HG02885 (cell line): ENCODE measurements around the gene NHSL1.

ENCODE experiments used
- ATAC-seq: cut with Tn5 transposase; IDR thresholded peaks from one replicate; pipeline ENCODE4 v1.9.1; 2021; ENCODE audit warnings: mild to moderate bottlenecking; ENCODE audit not compliant: unreplicated experiment, poor library complexity

NHSL1 gene

DNA sequence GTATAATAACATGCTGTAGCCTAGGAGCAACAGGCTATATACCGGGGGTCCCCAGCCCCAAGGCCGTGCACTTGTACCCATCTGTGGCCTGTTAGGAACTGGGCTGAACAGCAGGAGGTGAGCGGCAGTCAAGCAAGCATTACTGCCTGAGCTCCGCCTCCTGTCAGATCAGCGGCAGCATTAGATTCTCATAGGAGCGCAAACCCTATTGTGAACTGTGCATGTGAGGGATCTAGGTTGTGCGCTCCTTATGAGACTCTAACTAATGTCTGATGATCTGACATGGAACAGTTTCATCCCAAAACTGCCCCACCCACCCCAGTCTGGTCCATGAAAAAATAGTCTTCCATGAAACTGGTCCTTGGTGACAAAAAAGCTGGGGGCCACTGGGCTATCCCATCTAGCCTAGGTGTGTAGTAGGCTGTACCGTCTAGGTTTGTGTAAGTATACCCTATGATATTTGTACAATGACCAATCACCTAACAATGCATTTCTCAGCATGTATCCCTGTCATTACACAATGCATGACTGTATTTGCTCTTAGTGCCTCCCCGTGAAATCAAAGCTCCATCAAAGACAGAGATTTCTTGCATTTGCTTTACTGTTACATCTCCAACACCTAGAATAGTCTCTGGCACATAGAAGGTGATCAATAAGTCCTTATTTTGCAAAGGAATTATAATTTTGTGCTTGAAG is 30.8 kb downstream of the NHSL1 start:
- no peak for ATAC-seq

DNA sequence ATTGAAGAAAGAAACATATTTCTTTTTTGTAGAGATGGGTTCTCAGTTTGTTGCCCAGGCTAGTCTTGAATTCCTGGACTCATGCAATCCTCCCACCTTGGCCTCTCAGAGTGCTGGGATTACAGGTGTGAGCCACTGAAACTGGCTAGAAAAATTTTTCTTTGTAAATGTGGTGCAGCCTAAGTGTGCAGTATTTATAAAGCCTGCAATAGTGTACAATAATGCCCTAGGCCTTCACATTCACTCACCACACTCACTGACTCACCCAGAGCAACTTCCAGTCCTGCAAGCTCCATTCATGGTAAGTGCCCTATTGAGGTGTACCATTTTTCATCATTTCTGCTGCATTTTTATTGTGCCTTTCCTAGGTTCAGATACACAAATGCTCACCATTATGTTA is 31.4 kb downstream of the NHSL1 start:
- no peak for ATAC-seq

DNA sequence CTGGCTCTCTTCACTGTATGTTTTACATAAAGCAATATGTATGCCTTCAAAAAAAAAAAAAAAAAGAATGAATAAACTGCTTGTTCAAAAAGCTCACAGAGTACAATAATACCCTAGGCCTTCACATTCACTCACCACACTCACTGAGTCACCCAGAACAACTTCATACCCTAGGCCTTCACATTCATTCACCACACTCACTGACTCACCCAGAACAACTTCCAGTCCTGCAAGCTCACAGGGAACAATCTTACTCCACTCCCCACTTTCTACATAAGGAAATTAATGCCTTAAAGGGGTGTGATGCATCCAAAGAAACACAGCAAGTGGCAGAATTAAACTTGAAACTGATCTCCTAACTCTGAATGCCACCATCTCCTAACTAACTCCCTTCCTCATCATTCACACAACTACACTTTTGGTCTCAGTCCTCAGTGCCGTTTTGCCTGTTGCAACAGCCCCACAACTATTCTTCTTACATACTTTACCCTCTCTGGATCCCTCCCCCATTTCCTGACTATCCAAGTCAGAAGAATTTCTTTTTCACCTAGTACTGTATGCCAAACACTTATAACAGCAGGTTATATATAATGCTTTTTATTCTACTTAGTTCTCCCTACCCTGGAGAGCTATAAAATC is 34.2 kb downstream of the NHSL1 start:
- no peak for ATAC-seq

DNA sequence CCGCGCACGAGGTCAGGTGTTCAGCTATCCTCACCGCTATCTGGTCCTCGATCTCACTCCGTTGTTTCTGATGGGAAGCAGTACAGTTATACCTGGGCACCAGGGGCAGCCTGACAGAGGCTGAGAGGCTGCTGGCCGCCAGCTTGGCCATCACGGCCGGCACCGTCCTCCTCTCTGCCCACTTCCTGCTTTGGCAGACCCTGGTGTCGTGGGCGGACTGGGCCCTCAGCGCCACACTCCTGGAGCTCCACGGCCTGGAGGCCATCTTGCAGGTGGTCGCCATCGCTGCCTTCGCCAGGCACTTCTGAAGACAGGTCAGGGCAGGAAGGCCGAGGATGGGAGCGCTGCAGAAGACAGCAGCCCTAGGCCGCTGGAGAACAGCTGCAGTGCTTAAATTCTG is 35.2 kb downstream of the NHSL1 start:
- ATAC-seq: no peak

DNA sequence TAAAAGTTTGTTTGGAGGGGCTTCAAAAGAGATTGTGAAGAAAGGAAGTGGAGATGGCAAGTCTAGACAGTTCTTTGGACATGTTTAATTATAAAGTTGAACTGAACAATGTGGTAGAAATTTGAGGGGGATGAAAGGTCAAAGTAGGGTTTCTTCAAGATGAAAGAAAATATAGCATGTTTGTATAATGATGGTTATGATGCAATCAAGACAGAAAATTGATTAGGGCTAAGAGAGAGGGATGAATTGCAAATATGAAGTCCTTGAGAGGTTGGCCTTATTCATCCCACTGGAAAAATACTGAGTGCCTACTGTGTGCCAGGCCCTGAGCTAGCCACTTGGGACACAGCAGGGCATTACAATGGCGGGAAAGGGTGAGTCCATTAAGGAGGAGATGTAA is 37.6 kb downstream of the NHSL1 start:
- ATAC-seq: no peak

GRCh38 chr6:138456401-138456790 is 42.9 kb downstream of the NHSL1 start:
- ATAC-seq: peak; percentile 1

DNA sequence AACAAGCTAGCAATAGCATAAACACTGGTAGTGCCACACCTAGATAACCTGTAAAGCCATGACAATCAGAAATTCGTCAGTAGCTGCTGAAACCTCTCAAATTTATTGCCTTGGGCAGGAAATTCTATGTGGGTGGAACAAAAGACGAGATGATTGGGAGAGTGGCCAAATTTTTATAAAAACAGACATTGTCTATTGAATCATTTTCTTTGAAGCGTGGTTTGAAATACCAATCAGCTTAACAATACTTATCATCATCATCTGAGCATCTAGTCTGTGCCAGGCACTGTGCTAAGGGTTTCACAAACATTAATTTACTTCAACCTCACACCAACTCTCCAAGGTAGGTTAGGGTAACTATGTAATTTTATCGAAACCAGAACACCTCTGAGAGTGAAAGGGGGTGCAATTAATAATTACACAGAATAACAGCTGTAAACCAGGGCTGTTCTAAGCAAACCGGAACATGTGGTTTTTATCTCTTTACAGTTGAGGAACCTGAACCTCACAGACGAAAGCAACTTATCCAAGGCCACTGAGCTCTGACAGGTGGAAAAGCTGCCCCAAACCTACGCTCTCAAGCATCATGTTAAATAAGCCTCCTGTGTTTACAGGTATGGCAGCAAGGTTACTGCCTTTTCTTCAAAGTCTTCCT is 43.4 kb downstream of the NHSL1 start:
- ATAC-seq: peak; percentile 88

- peak; percentile 56 for ATAC-seq
Measured at GRCh38 chr6:138454981-138455706, 44.1 kb downstream of the NHSL1 start.

DNA sequence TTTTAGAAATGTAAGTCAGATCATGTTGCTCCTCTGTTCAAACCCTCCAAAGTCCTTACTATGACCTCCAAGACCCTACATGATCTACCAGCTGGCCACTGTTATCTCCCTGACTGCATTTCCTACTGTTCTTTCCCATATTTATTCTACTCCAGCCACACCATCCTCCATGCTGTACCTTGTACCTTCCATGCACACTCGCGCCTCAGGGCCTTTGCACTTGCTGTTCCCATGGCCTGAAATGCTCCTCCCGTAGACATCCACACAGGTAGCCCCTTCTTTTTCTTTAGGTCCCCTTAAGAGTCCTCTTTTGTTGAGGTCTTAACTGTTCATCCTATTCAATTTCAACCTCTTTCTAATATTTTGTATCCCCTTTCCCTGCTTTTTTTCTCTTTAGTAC is 48.3 kb downstream of the NHSL1 start:
- ATAC-seq: no peak

DNA sequence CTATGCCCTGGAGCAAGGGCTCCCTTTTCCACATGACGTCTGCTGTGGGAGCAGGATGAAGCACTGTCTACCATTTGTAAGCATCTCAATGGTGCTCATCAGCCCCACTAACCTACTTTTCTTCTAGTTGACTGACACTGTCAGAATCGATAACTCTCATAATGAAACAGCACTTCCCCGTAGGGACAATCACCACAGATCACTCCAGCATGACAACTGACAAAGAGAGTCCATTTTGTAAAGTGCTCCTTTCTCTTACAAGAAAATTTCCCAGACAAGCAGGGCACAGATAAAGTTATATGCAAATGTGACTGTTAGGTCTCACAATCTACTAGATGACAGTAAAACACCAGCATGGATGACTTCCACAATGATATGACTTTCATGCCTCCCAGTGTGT is 48.8 kb downstream of the NHSL1 start:
- ATAC-seq: peak; percentile 69

- no peak for ATAC-seq
Measured at GRCh38 chr6:138446821-138447220, 52.5 kb downstream of the NHSL1 start.

- ATAC-seq: no peak
Measured at GRCh38 chr6:138443979-138444378, 55.3 kb downstream of the NHSL1 start.

GRCh38 chr6:138442663-138443062 is 56.6 kb downstream of the NHSL1 start:
- ATAC-seq: no peak

- no peak for ATAC-seq
Measured at GRCh38 chr6:138441965-138442364, 57.3 kb downstream of the NHSL1 start.

DNA sequence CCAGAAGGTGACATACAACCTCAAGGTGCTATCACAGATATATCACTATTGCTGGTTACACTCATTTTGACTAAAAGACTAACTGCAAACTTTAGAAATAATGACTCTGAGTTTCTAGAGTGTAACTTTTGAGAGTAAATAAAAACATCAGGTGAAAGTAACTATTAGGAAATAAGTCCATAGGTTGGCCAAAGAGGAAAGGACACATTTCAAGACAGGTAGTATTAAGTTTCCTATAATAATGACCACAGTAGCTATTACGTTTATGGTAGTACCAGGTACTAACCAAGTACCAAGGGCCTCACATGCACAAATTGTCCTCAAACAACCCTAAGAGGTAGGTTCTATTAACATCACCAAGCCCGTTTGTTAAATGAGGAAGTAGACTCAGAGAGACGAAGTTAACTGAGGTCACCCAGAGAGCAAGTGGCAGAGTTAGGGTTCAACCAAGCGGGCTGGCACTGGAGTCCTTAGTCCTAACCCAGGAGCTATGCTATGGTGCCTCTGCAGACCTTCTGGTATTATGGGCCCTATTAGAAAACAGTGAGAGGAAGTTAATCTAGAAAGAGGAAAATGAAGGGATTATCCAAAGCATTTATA is 58.4 kb downstream of the NHSL1 start:
- ATAC-seq: no peak

DNA sequence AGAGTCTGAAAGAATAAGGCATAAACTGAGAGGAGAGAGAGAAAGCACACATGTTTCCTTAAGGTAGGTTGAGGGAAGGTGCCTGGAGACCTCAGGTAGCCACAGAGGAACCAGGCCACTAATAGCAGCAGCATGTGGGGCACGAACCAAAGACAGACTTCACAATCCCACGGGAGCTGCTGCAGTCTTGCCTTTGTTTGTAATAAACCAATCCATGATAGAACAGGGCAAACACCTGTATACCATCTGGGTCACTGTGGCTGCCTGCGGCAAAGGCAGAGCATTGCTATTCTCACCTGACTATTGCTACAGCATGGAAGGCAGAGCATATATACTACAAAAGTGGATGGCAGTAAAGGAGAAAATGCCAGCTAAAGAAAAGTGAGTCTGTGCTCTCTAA is 59.0 kb downstream of the NHSL1 start:
- no peak for ATAC-seq

DNA sequence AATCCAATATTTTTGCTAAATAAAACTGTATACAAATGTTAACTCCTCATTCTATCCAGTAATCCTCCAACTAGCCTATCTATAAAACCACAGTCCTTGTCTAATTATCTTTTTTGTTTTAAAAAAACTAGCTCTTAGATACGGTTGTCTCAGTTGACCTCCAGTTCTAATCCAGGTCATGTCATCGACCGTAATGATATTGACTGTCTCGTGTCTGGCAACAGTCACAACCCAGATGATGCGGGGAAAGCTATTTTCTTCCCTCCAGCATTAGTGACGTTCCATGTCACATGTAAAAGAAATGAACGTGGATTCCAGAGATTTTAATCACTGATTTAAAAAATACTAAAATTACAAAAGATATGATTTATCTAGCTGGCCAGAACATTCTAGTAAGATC is 59.7 kb downstream of the NHSL1 start:
- ATAC-seq: no peak

- no peak for ATAC-seq
Measured at GRCh38 chr6:138434925-138435324, 64.4 kb downstream of the NHSL1 start.

DNA sequence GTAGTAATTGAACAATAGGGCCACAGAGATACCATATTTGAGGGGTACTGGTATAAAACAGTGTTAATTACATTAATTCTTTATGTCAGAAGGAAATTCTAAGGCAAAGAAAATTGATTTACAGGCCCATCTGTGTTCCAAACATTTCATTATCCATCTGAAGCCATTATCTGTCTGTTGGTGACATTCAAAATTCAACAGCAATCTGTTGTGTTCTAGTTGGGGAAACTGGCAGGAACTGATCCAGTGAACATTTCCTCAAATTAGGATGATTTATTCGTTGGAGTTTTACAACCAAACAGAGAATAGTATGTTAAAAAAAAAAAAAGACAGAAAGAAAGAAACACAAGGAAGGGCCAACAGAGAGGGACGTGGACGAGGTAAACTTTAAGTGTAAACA is 65.2 kb downstream of the NHSL1 start:
- ATAC-seq: no peak

- ATAC-seq: no peak
Measured at GRCh38 chr6:138432063-138432356, 67.3 kb downstream of the NHSL1 start.
